ENCODE measurements around the gene TTLL5. TPM values are rescaled to one million over a fixed set of nuclear protein-coding genes. Genes with fewer than 3 reads are reported as not detected.

TTLL5 gene
- total RNA-seq, 1 donor from 2014 or later = 15.5 TPM

- no peak overlapping the region for H3K4me3 ChIP-seq (ENCODE audit: low read depth, low read length)
- TF ChIP-seq, protein P1, sequence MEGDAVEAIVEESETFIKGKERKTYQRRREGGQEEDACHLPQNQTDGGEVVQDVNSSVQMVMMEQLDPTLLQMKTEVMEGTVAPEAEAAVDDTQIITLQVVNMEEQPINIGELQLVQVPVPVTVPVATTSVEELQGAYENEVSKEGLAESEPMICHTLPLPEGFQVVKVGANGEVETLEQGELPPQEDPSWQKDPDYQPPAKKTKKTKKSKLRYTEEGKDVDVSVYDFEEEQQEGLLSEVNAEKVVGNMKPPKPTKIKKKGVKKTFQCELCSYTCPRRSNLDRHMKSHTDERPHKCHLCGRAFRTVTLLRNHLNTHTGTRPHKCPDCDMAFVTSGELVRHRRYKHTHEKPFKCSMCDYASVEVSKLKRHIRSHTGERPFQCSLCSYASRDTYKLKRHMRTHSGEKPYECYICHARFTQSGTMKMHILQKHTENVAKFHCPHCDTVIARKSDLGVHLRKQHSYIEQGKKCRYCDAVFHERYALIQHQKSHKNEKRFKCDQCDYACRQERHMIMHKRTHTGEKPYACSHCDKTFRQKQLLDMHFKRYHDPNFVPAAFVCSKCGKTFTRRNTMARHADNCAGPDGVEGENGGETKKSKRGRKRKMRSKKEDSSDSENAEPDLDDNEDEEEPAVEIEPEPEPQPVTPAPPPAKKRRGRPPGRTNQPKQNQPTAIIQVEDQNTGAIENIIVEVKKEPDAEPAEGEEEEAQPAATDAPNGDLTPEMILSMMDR (IDR thresholded peaks at IDR 0.05; ENCODE audit: insufficient read depth, low read length, severe bottlenecking) = no peak
- H3K27me3 ChIP-seq (ENCODE audit: control insufficient read depth, insufficient read depth, low read length) = no peaks in the 10 kb centered on the region
- no peaks in the 10 kb centered on the region for H3K36me3 ChIP-seq (ENCODE audit: control insufficient read depth, insufficient read depth, low read length)
- FAIRE-seq = no peak
- no peak for DNase-seq (ENCODE audit: low read depth)
Measured at GRCh38 chr14:75960231-75960630, 299.2 kb downstream of the TTLL5 start.

DNA sequence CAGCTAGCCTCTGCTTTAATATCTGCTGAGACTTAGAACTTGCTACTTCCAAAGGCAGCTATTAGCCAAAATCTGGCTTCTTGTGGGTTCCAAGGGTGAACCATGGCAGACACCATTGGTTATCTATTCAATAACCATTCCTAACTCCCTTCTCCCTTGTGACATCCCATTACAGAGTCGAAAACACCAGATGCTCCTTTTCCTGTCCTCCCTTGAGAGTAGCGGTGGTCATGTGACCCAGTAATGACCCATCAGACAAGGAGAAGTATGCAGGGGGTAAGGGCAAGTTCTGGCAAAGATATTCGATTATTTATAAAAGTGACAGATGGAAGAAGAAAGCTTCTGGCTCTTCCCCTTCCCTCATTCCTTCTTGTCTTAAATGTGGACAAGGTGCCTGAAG is 300.6 kb downstream of the TTLL5 start:
- Histone ChIP-seq H3K4me3 (ENCODE audit: low read depth, low read length) (no peak overlapping the region), H3K27me3 (ENCODE audit: control insufficient read depth, insufficient read depth, low read length) (no peaks in the 10 kb centered on the region), H3K36me3 (ENCODE audit: control insufficient read depth, insufficient read depth, low read length) (no peaks in the 10 kb centered on the region)
- DNase-seq (ENCODE audit: low read depth) (no peak), FAIRE-seq (no peak)
- TF ChIP-seq, protein P1 (IDR thresholded peaks at IDR 0.05; ENCODE audit: insufficient read depth, low read length, severe bottlenecking) = no peak

GRCh38 chr14:75967866-75968265 is 306.8 kb downstream of the TTLL5 start:
- DNase-seq (ENCODE audit: low read depth) (no peak), FAIRE-seq (no peak)
- no peaks in the 10 kb centered on the region for H3K36me3 ChIP-seq (ENCODE audit: control insufficient read depth, insufficient read depth, low read length)
- TF ChIP-seq, protein P1 (IDR thresholded peaks at IDR 0.05; ENCODE audit: insufficient read depth, low read length, severe bottlenecking) = no peak
- no peaks in the 10 kb centered on the region for H3K27me3 ChIP-seq (ENCODE audit: control insufficient read depth, insufficient read depth, low read length)
- no peak overlapping the region for H3K4me3 ChIP-seq (ENCODE audit: low read depth, low read length)

GRCh38 chr14:75968456-75968855 is 307.4 kb downstream of the TTLL5 start:
- H3K4me3 ChIP-seq (ENCODE audit: low read depth, low read length) = no peak overlapping the region
- TF ChIP-seq, protein P1 (IDR thresholded peaks at IDR 0.05; ENCODE audit: insufficient read depth, low read length, severe bottlenecking) = no peak
- H3K36me3 ChIP-seq (ENCODE audit: control insufficient read depth, insufficient read depth, low read length) = no peaks in the 10 kb centered on the region
- DNase-seq (ENCODE audit: low read depth) (no peak), FAIRE-seq (no peak)
- H3K27me3 ChIP-seq (ENCODE audit: control insufficient read depth, insufficient read depth, low read length) = no peaks in the 10 kb centered on the region

- Histone ChIP-seq H3K4me3 (ENCODE audit: low read depth, low read length) (no peak overlapping the region), H3K27me3 (ENCODE audit: control insufficient read depth, insufficient read depth, low read length) (no peaks in the 10 kb centered on the region), H3K36me3 (ENCODE audit: control insufficient read depth, insufficient read depth, low read length) (no peaks in the 10 kb centered on the region)
- TF ChIP-seq, protein P1 (IDR thresholded peaks at IDR 0.05; ENCODE audit: insufficient read depth, low read length, severe bottlenecking) = no peak
- FAIRE-seq (no peak), DNase-seq (ENCODE audit: low read depth) (no peak)
Measured at GRCh38 chr14:75969126-75969525, 308.1 kb downstream of the TTLL5 start.

GRCh38 chr14:75969891-75970290 is 308.8 kb downstream of the TTLL5 start:
- no peak overlapping the region for H3K4me3 ChIP-seq (ENCODE audit: low read depth, low read length)
- no peaks in the 10 kb centered on the region for H3K27me3 ChIP-seq (ENCODE audit: control insufficient read depth, insufficient read depth, low read length)
- H3K36me3 ChIP-seq (ENCODE audit: control insufficient read depth, insufficient read depth, low read length) = no peaks in the 10 kb centered on the region
- no peak for DNase-seq (ENCODE audit: low read depth)
- TF ChIP-seq, protein P1 (IDR thresholded peaks at IDR 0.05; ENCODE audit: insufficient read depth, low read length, severe bottlenecking) = no peak
- FAIRE-seq = no peak
